ENCODE data around the gene PTH.

DNA sequence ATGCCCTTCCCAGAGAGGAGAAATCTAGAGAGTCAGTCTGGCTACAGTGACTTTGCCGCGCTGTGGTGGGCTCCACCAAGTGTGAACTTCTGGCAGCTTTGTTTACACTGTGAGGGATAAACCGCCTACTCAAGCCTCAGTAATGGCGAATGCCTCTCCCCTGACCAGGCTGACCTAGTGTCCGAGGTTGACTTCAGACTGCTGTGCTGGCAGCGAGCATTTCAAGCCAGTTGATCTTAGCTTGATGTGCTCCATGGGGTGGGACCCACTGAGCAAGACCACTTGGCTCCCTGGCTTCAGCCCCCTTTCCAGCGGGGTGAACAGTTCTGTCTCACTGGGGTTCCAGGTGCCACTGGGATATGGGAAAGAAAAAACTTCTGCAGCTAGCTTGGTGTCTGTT lies 38.6 kb upstream of the PTH start:
- TF ChIP-seq, protein P1, sequence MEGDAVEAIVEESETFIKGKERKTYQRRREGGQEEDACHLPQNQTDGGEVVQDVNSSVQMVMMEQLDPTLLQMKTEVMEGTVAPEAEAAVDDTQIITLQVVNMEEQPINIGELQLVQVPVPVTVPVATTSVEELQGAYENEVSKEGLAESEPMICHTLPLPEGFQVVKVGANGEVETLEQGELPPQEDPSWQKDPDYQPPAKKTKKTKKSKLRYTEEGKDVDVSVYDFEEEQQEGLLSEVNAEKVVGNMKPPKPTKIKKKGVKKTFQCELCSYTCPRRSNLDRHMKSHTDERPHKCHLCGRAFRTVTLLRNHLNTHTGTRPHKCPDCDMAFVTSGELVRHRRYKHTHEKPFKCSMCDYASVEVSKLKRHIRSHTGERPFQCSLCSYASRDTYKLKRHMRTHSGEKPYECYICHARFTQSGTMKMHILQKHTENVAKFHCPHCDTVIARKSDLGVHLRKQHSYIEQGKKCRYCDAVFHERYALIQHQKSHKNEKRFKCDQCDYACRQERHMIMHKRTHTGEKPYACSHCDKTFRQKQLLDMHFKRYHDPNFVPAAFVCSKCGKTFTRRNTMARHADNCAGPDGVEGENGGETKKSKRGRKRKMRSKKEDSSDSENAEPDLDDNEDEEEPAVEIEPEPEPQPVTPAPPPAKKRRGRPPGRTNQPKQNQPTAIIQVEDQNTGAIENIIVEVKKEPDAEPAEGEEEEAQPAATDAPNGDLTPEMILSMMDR (IDR thresholded peaks at IDR 0.05) = no peak
- TF ChIP-seq ZFX (IDR thresholded peaks at IDR 0.05; ENCODE audit: borderline replicate concordance) = no peak

Data from 22Rv1 (cell line).